ENCODE data around the gene SLC44A2. TPM values are rescaled to one million over a fixed set of nuclear protein-coding genes. Genes with fewer than 3 reads are reported as not detected.

SLC44A2 gene
- total RNA-seq, 4 donors from 2014 or later = 59.7 to 82.8 (median 69.8) TPM

- H3K36me3 ChIP-seq = no peaks in the 10 kb centered on the region
- H3K27ac ChIP-seq = peak overlapping the region; percentile 82 to 95 (median 90)
- H3K4me1 ChIP-seq = peaks cover 13 to 40% (median 22%) of the 10 kb centered on the region in 3 donors
- peak overlapping the region; percentile 55 to 98 (median 80) for H3K4me3 ChIP-seq
- intact Hi-C loops (cut with DNase I) = no loop called here
- peaks cover 0 to 4% (median 0%) of the 10 kb centered on the region in 4 donors for H3K27me3 ChIP-seq
- DNase-seq = peak; percentile 33
- WGBS, 2 donors = 0 to 13% methylated on average over 6 to 7 of the region's 19 CpGs
- TF ChIP-seq POLR2A (IDR thresholded peaks at IDR 0.05) (peak in 1 of 4 donors; percentile 52), CTCF (IDR thresholded peaks at IDR 0.05) (no peak)
- no peaks in the 10 kb centered on the region for H3K9me3 ChIP-seq
Observed at GRCh38 chr19:10603084-10603872, 22.1 kb upstream of the SLC44A2 start.

- peak overlapping the region in 3 of 4 donors; percentile 69 to 98 (median 90) for H3K4me3 ChIP-seq
Observed at GRCh38 chr19:10603873-10604459, 21.4 kb upstream of the SLC44A2 start.

GRCh38 chr19:10604460-10604980 lies 20.8 kb upstream of the SLC44A2 start:
- Histone ChIP-seq H3K4me3 (peak overlapping the region in 2 of 4 donors; percentile 14 to 98), H3K36me3 (no peaks in the 10 kb centered on the region), H3K27ac (peak overlapping the region; percentile 82 to 95 (median 90)), H3K27me3 (peaks cover 0 to under 1% (median 0%) of the 10 kb centered on the region in 4 donors), H3K4me1 (peaks cover 13 to 40% (median 22%) of the 10 kb centered on the region in 3 donors), H3K9me3 (no peaks in the 10 kb centered on the region)
- 62 to 70% methylated on average over 3 to 4 of the region's 9 CpGs for WGBS, 2 donors
- no peak for DNase-seq
- intact Hi-C loops (cut with DNase I) = no loop called here
- TF ChIP-seq CTCF (IDR thresholded peaks at IDR 0.05) (no peak), POLR2A (IDR thresholded peaks at IDR 0.05) (peak in 1 of 4 donors; percentile 13)

More at GRCh38 chr19:10603873-10604459, 21.4 kb upstream of the SLC44A2 start:
- 15 to 21% methylated on average over 7 of the region's 9 CpGs for WGBS, 2 donors
- peaks cover 0 to 4% (median 0%) of the 10 kb centered on the region in 4 donors for H3K27me3 ChIP-seq
- no peaks in the 10 kb centered on the region for H3K36me3 ChIP-seq
- no peaks in the 10 kb centered on the region for H3K9me3 ChIP-seq
- H3K27ac ChIP-seq = peak overlapping the region; percentile 82 to 95 (median 90)
- H3K4me1 ChIP-seq = peaks cover 13 to 40% (median 22%) of the 10 kb centered on the region in 3 donors
- no peak for DNase-seq
- intact Hi-C loops (cut with DNase I) = no loop called here
- TF ChIP-seq CTCF (IDR thresholded peaks at IDR 0.05) = no peak

GRCh38 chr19:10611907-10612306 lies 13.4 kb upstream of the SLC44A2 start:
- H3K9me3 ChIP-seq = no peaks in the 10 kb centered on the region
- intact Hi-C loops (cut with DNase I) = no loop called here
- TF ChIP-seq CTCF (IDR thresholded peaks at IDR 0.05) (no peak), POLR2A (IDR thresholded peaks at IDR 0.05) (no peak)
- no peaks in the 10 kb centered on the region for H3K27me3 ChIP-seq
- no peak overlapping the region for H3K4me3 ChIP-seq
- no peak for DNase-seq
- H3K36me3 ChIP-seq = no peaks in the 10 kb centered on the region
- peaks cover 6 to 53% (median 15%) of the 10 kb centered on the region in 3 donors for H3K4me1 ChIP-seq
- peak overlapping the region in 2 of 4 donors; percentile 43 to 59 for H3K27ac ChIP-seq
- 47 to 60% methylated on average over 3 to 5 of the region's 5 CpGs for WGBS, 2 donors
